ENCODE measurements around the gene ZNF580. TPM values are rescaled to one million over a fixed set of nuclear protein-coding genes. Genes with fewer than 3 reads are reported as not detected.

Gene ZNF580
- total and polyA plus RNA-seq, 2 of the 13 experiments (the other 11 are each of a cell fraction or from before 2014, with no cell fraction given): 4.4 to 6.0 TPM

GRCh38 chr19:55599468-55599841, 41.3 kb upstream of the ZNF580 start, which contains the start of gene FIZ1 (continued):
- TF ChIP-seq FOXK1 (CRISPR knock-in tag; IDR thresholded peaks at IDR 0.05; ENCODE audit: borderline replicate concordance, low read depth) (peak; percentile 66; the same call in 1 of the 2 replicates), ZNF503 (CRISPR knock-in tag; IDR thresholded peaks at IDR 0.05) (no peak), PHF21A (CRISPR knock-in tag; IDR thresholded peaks at IDR 0.05) (peak; percentile 56; the same call in 1 of the 2 replicates), HCFC1 (IDR thresholded peaks at IDR 0.05; ENCODE audit: low read depth, low read length) (peak; percentile 71), FOXJ3 (CRISPR knock-in tag; IDR thresholded peaks at IDR 0.05; ENCODE audit: borderline replicate concordance) (0 out of 2 replicates have a peak, but pooled peaks have one; percentile 19), ZNF281 (CRISPR knock-in tag; IDR thresholded peaks at IDR 0.05; ENCODE audit: borderline replicate concordance) (peak; percentile 4; the same call in 1 of the 2 replicates), HMGXB4 (CRISPR knock-in tag; IDR thresholded peaks at IDR 0.05; ENCODE audit: borderline replicate concordance in 1 of 2, low read depth in 1 of 2) (peak in 1 of 2 experiments; percentile 67; a peak in 2 of 4 replicates), ZMYM3 (CRISPR knock-in tag; IDR thresholded peaks at IDR 0.05) (no peak), TAF1 (CRISPR knock-in tag; IDR thresholded peaks at IDR 0.05) (peak; percentile 77), GMEB1 (CRISPR knock-in tag; IDR thresholded peaks at IDR 0.05; ENCODE audit: borderline replicate concordance) (peak; percentile 87), MAZ (IDR thresholded peaks at IDR 0.05; ENCODE audit: borderline replicate concordance, low read depth, low read length) (peak; percentile 97), MAZ (CRISPR knock-in tag; IDR thresholded peaks at IDR 0.05; ENCODE audit: low read depth) (peak; percentile 26; the same call in 1 of the 2 replicates), ZKSCAN8 (CRISPR knock-in tag; IDR thresholded peaks at IDR 0.05; ENCODE audit: borderline replicate concordance) (peak; percentile 37; the same call in 1 of the 2 replicates), NR2F6 (IDR thresholded peaks at IDR 0.05) (no peak), NR2F6 (CRISPR knock-in tag; IDR thresholded peaks at IDR 0.05) (no peak), RFXAP (CRISPR knock-in tag; IDR thresholded peaks at IDR 0.05; ENCODE audit: borderline replicate concordance) (0 out of 2 replicates have a peak, but pooled peaks have one; percentile 22), PHF8 (CRISPR knock-in tag; IDR thresholded peaks at IDR 0.05) (peak; percentile 47; the same call in 1 of the 2 replicates), ZNF101 (CRISPR knock-in tag; IDR thresholded peaks at IDR 0.05; ENCODE audit: borderline replicate concordance, low read depth) (no peak), ZBTB42 (CRISPR knock-in tag; IDR thresholded peaks at IDR 0.05) (no peak)
- TF ChIP-seq, protein P1, sequence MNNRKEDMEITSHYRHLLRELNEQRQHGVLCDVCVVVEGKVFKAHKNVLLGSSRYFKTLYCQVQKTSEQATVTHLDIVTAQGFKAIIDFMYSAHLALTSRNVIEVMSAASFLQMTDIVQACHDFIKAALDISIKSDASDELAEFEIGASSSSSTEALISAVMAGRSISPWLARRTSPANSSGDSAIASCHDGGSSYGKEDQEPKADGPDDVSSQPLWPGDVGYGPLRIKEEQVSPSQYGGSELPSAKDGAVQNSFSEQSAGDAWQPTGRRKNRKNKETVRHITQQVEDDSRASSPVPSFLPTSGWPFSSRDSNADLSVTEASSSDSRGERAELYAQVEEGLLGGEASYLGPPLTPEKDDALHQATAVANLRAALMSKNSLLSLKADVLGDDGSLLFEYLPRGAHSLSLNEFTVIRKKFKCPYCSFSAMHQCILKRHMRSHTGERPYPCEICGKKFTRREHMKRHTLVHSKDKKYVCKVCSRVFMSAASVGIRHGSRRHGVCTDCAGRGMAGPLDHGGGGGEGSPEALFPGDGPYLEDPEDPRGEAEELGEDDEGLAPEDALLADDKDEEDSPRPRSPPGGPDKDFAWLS (CRISPR knock-in tag; IDR thresholded peaks at IDR 0.05; ENCODE audit: borderline replicate concordance): no peak
